Measurements from ENCODE around the gene MAP2. TPM values are rescaled to one million over a fixed set of nuclear protein-coding genes. Genes with fewer than 3 reads are reported as not detected.

MAP2 gene
- total and polyA plus RNA-seq, 7 donors = 0.72 to 6.5 (median 1.8) TPM

GRCh38 chr2:209640358-209640757 lies 216.5 kb downstream of the MAP2 start:
- Histone ChIP-seq H3K4me1 (no peaks in the 10 kb centered on the region), H3K36me3 (ENCODE audit: insufficient read depth in 1 of 2, low read depth in 1 of 2) (no peaks in the 10 kb centered on the region), H3K27me3 (ENCODE audit: insufficient read depth in 3 of 3, low read length in 2 of 3) (no peaks in the 10 kb centered on the region), H3K4me3 (no peak overlapping the region), H3K27ac (no peak overlapping the region), H3K9me3 (no peaks in the 10 kb centered on the region)
- WGBS, 3 donors = 61 to 73% (median 66%) methylated on average over 2 of the region's 2 CpGs
- DNase-seq (no peak), ATAC-seq (no peak)
- no peak for TF ChIP-seq CTCF (IDR thresholded peaks at IDR 0.05)
- intact Hi-C loops (cut with DNase I) = no loop called here

GRCh38 chr2:209642146-209642820 lies 218.4 kb downstream of the MAP2 start:
- no peak overlapping the region for H3K4me3 ChIP-seq
- intact Hi-C loops (cut with DNase I) = no loop called here
- H3K4me1 ChIP-seq = no peaks in the 10 kb centered on the region
- H3K9me3 ChIP-seq = no peaks in the 10 kb centered on the region
- no peak for ATAC-seq
- no peak for DNase-seq
- no peak overlapping the region for H3K27ac ChIP-seq
- WGBS, 3 donors = 84 to 93% (median 86%) methylated on average over 3 of the region's 3 CpGs
- H3K36me3 ChIP-seq (ENCODE audit: insufficient read depth in 1 of 2, low read depth in 1 of 2) = no peaks in the 10 kb centered on the region
- TF ChIP-seq CTCF (IDR thresholded peaks at IDR 0.05) = no peak
- no peaks in the 10 kb centered on the region for H3K27me3 ChIP-seq (ENCODE audit: insufficient read depth in 3 of 3, low read length in 2 of 3)

- intact Hi-C loops (cut with DNase I) = no loop called here
- no peaks in the 10 kb centered on the region for H3K9me3 ChIP-seq
- no peaks in the 10 kb centered on the region for H3K36me3 ChIP-seq (ENCODE audit: insufficient read depth in 1 of 2, low read depth in 1 of 2)
- H3K4me3 ChIP-seq = no peak overlapping the region
- no peak for TF ChIP-seq CTCF (IDR thresholded peaks at IDR 0.05)
- no peaks in the 10 kb centered on the region for H3K4me1 ChIP-seq
- ATAC-seq (no peak), DNase-seq (no peak)
- H3K27me3 ChIP-seq (ENCODE audit: insufficient read depth in 3 of 3, low read length in 2 of 3) = no peaks in the 10 kb centered on the region
- H3K27ac ChIP-seq = no peak overlapping the region
Measured at GRCh38 chr2:209644842-209645241, 221.0 kb downstream of the MAP2 start.

GRCh38 chr2:209648714-209649113 lies 224.9 kb downstream of the MAP2 start:
- no peak for DNase-seq
- no peak for ATAC-seq
- Histone ChIP-seq H3K9me3 (no peaks in the 10 kb centered on the region), H3K27me3 (ENCODE audit: insufficient read depth in 3 of 3, low read length in 2 of 3) (no peaks in the 10 kb centered on the region), H3K4me1 (no peaks in the 10 kb centered on the region), H3K4me3 (no peak overlapping the region), H3K36me3 (ENCODE audit: insufficient read depth in 1 of 2, low read depth in 1 of 2) (no peaks in the 10 kb centered on the region), H3K27ac (no peak overlapping the region)
- 24 to 45% (median 43%) methylated on average over 1 to 3 of the region's 3 CpGs for WGBS, 3 donors
- intact Hi-C loops (cut with DNase I) = no loop called here
- TF ChIP-seq CTCF (IDR thresholded peaks at IDR 0.05) = no peak

- ATAC-seq (no peak), DNase-seq (no peak)
- peaks cover 5% of the 10 kb centered on the region for H3K9me3 ChIP-seq
- no peaks in the 10 kb centered on the region for H3K36me3 ChIP-seq (ENCODE audit: insufficient read depth in 1 of 2, low read depth in 1 of 2)
- H3K27me3 ChIP-seq (ENCODE audit: insufficient read depth in 3 of 3, low read length in 2 of 3) = no peaks in the 10 kb centered on the region
- intact Hi-C loops (cut with DNase I) = no loop called here
- no peak overlapping the region for H3K4me3 ChIP-seq
- no peak overlapping the region for H3K27ac ChIP-seq
- TF ChIP-seq CTCF (IDR thresholded peaks at IDR 0.05) = no peak
- no peaks in the 10 kb centered on the region for H3K4me1 ChIP-seq
- WGBS, 3 donors = 82 to 84% (median 84%) methylated on average over 6 of the region's 6 CpGs
Measured at GRCh38 chr2:209653134-209653533, 229.3 kb downstream of the MAP2 start.

All from psoas muscle (tissue), 8 donors.